Measurements from ENCODE around the gene PIMREG.

The PIMREG gene

GRCh38 chr17:6446516-6447100, 2.4 kb downstream of the PIMREG start:
- Histone ChIP-seq H3K27me3 (ENCODE audit: insufficient read depth, low read length, poor library complexity, severe bottlenecking) (no peaks in the 10 kb centered on the region), H3K9me2 (replicated peaks; ENCODE audit: low read depth, low read length) (no peaks in the 10 kb centered on the region), H3K79me2 (ENCODE audit: insufficient read depth, low read length) (peaks cover 52% of the 10 kb centered on the region), H3K9me3 (ENCODE audit: insufficient read depth, low read depth, low read length) (no peaks in the 10 kb centered on the region), H3K36me3 (ENCODE audit: insufficient read depth, low read length) (peaks cover 33% of the 10 kb centered on the region; the same call in 1 of the 2 replicates), H2AFZ (ENCODE audit: low read length) (no peak overlapping the region), H3K9ac (ENCODE audit: low read depth, low read length, poor library complexity, severe bottlenecking) (peak overlapping the region; percentile 91), H3F3A (ENCODE audit: low read depth) (peaks cover 2% of the 10 kb centered on the region; the same call in 1 of the 2 replicates), H4K20me1 (ENCODE audit: insufficient read depth, low read length, poor library complexity, severe bottlenecking) (peaks cover 25% of the 10 kb centered on the region), H3K4me2 (ENCODE audit: low read depth, low read length, poor library complexity, severe bottlenecking) (peak overlapping the region; percentile 98), H3K4me1 (ENCODE audit: insufficient read depth, low read length, poor library complexity, severe bottlenecking) (peaks cover 29% of the 10 kb centered on the region), H3K4me3 (ENCODE audit: low read length, poor library complexity, severe bottlenecking) (peak overlapping the region; percentile 87)
- no peak for TF ChIP-seq EZH2phosphoT487 (IDR thresholded peaks at IDR 0.05; ENCODE audit: borderline replicate concordance)
- no peak for TF ChIP-seq CTCF (conservative IDR thresholded peaks at IDR 0.05; ENCODE audit: low read length)

GRCh38 chr17:6448473-6448872, 4.2 kb downstream of the PIMREG start:
- Histone ChIP-seq H3K4me3 (ENCODE audit: low read length, poor library complexity, severe bottlenecking) (no peak overlapping the region), H3K79me2 (ENCODE audit: insufficient read depth, low read length) (peaks cover 52% of the 10 kb centered on the region), H4K20me1 (ENCODE audit: insufficient read depth, low read length, poor library complexity, severe bottlenecking) (peaks cover 25% of the 10 kb centered on the region), H3K9me2 (replicated peaks; ENCODE audit: low read depth, low read length) (no peaks in the 10 kb centered on the region), H3K36me3 (ENCODE audit: insufficient read depth, low read length) (peaks cover 33% of the 10 kb centered on the region; the same call in 1 of the 2 replicates), H2AFZ (ENCODE audit: low read length) (no peak overlapping the region), H3K4me2 (ENCODE audit: low read depth, low read length, poor library complexity, severe bottlenecking) (peak overlapping the region; percentile 0), H3K4me1 (ENCODE audit: insufficient read depth, low read length, poor library complexity, severe bottlenecking) (peaks cover 36% of the 10 kb centered on the region), H3F3A (ENCODE audit: low read depth) (peaks cover 2% of the 10 kb centered on the region; the same call in 1 of the 2 replicates), H3K27me3 (ENCODE audit: insufficient read depth, low read length, poor library complexity, severe bottlenecking) (no peaks in the 10 kb centered on the region), H3K9me3 (ENCODE audit: insufficient read depth, low read depth, low read length) (no peaks in the 10 kb centered on the region), H3K9ac (ENCODE audit: low read depth, low read length, poor library complexity, severe bottlenecking) (no peak overlapping the region)
- TF ChIP-seq CTCF (conservative IDR thresholded peaks at IDR 0.05; ENCODE audit: low read length): no peak
- no peak for TF ChIP-seq EZH2phosphoT487 (IDR thresholded peaks at IDR 0.05; ENCODE audit: borderline replicate concordance)

GRCh38 chr17:6449307-6449706, 5.1 kb downstream of the PIMREG start:
- TF ChIP-seq CTCF (conservative IDR thresholded peaks at IDR 0.05; ENCODE audit: low read length) (no peak), EZH2phosphoT487 (IDR thresholded peaks at IDR 0.05; ENCODE audit: borderline replicate concordance) (no peak)
- Histone ChIP-seq H3K9me2 (replicated peaks; ENCODE audit: low read depth, low read length) (no peaks in the 10 kb centered on the region), H2AFZ (ENCODE audit: low read length) (no peak overlapping the region), H3K9me3 (ENCODE audit: insufficient read depth, low read depth, low read length) (no peaks in the 10 kb centered on the region), H4K20me1 (ENCODE audit: insufficient read depth, low read length, poor library complexity, severe bottlenecking) (peaks cover 25% of the 10 kb centered on the region), H3K4me2 (ENCODE audit: low read depth, low read length, poor library complexity, severe bottlenecking) (peak overlapping the region; percentile 5), H3K36me3 (ENCODE audit: insufficient read depth, low read length) (peaks cover 33% of the 10 kb centered on the region; the same call in 1 of the 2 replicates), H3K27me3 (ENCODE audit: insufficient read depth, low read length, poor library complexity, severe bottlenecking) (no peaks in the 10 kb centered on the region), H3F3A (ENCODE audit: low read depth) (no peaks in the 10 kb centered on the region), H3K4me1 (ENCODE audit: insufficient read depth, low read length, poor library complexity, severe bottlenecking) (peaks cover 36% of the 10 kb centered on the region), H3K4me3 (ENCODE audit: low read length, poor library complexity, severe bottlenecking) (no peak overlapping the region), H3K79me2 (ENCODE audit: insufficient read depth, low read length) (peaks cover 51% of the 10 kb centered on the region), H3K9ac (ENCODE audit: low read depth, low read length, poor library complexity, severe bottlenecking) (peak overlapping the region; percentile 18)

Data from Loucy (cell line).